AG04450 (cell line): Measurements from ENCODE around the gene CTBP1. TPM values are rescaled to one million over a fixed set of nuclear protein-coding genes. Genes with fewer than 3 reads are reported as not detected.
A peak's percentile ranks its signal among the peaks of the same experiment; 100 is the strongest.

ENCODE experiments used
- CTCF ChIA-PET: fragments of 300-600, 350-600 bp; formaldehyde crosslinking; extraction: SDS; loops from one replicate; lab custom pipeline; 2022; ENCODE audit warnings: antibody characterized with exemption, inconsistent platforms; lab: Charles Lee
- POLR2A ChIA-PET: fragments of 350-600 bp; formaldehyde crosslinking; extraction: SDS; loops from one replicate; lab custom pipeline; 2021; ENCODE audit warnings: antibody characterized with exemption, inconsistent platforms; lab: Yijun Ruan, JAX
- DNase-seq: peaks from one replicate; pipeline ENCODE4 v3.0.0-alpha.2; 2011; ENCODE audit warnings: low read depth, low spot score
- H3K27ac ChIP-seq: one replicate; pipeline ENCODE4 v1.5.1; 2012; ENCODE audit warnings: low read depth, low read length, control low read depth
- H3K27me3 ChIP-seq: one replicate; pipeline ENCODE4 v1.6.0; 2012; ENCODE audit warnings: low read length; ENCODE audit not compliant: control insufficient read depth, insufficient read depth
- H3K4me3 ChIP-seq: 2 replicates; pipeline ENCODE4 v1.5.1; 2011; ENCODE audit warnings: mild to moderate bottlenecking, low read depth, low read length, control low read depth
- H3K9me3 ChIP-seq: 2 replicates; pipeline ENCODE4 v1.5.1; 2012; ENCODE audit warnings: low read length; ENCODE audit not compliant: control insufficient read depth, insufficient read depth
- CTCF ChIP-seq: IDR thresholded peaks from 2 replicates; pipeline ENCODE4 v1.5.1; 2011; ENCODE audit warnings: low read depth, low read length, control low read depth, inconsistent platforms
- polyA plus RNA-seq: library from polyadenylated mRNA; depleted of rRNA; stranded (reverse); fragments of >200 nt; gene quantifications from 2 replicates; pipeline ENCODE4 v1.2.3, GENCODE V29; 2011

CTBP1 gene
- polyA plus RNA-seq, 1 experiment: 72.6 TPM

DNA sequence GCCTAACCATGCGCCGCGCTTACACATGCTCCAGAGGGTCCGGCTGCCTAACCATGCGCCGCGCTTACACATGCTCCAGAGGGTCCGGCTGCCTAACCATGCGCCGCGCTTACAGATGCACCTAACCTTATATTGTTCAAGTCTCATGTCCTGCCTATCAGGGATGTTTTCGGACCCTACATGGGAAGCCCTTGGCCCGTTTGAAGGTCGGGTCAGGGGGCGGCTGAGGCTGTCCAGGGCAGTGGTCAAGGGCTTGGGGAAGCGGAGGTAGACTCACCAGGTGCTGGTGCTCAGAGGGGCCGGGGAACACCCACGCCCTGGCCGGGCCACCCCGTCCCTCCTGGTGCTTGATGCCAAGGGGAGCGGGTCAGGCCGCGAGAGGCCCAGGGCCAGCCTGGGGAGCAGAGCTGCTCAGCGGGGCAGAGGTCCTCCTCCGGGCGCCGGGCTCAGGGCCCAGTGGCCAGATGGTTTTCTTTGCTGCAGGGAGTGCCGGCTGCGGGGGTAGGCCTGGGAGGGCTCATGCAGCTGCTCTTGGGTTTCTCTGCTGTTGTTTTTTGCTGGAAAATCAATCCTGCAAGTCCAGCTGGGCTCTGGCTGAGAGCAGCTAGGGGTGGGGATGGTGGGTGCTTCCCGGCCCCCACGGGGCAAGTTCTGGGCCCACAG is 41.2 kb downstream of the CTBP1 start:
- ChIA-PET POLR2A (interaction anchor here (1.0 to 1.4 kb wide), 4 partner anchors 8 to 41 kb away, joined by 3 to 12 read pairs (median 6); partner anchors contain the start of gene SPON2), CTCF (no interaction called here)
- DNase-seq: peak; percentile 77
- peak overlapping the region; percentile 80 for H3K27ac ChIP-seq
- H3K4me3 ChIP-seq: no peak overlapping the region
- no peak for TF ChIP-seq CTCF
- H3K9me3 ChIP-seq: peaks cover 10% of the 10 kb centered on the region; the same call in 1 of the 2 replicates
- H3K27me3 ChIP-seq: no peaks in the 10 kb centered on the region

DNA sequence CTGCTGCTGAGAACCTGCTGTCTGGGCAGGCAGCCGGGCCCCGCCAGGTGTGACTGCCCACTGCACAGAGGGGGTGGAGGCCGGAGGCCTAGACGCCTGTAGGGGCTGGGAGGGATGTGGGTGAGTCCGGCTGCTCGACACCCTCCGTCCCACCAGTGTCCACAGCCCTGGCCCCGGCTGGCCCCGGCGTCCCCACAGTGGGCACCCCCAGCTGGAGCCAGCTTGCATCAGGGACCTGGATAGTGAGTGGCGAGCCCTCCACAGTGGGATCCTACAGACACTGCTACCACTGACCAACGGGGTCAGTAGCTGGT is 41.8 kb downstream of the CTBP1 start:
- DNase-seq: no peak
- Histone ChIP-seq H3K4me3 (no peak overlapping the region), H3K27me3 (no peaks in the 10 kb centered on the region), H3K9me3 (peaks cover 10% of the 10 kb centered on the region; the same call in 1 of the 2 replicates), H3K27ac (no peak overlapping the region)
- no peak for TF ChIP-seq CTCF
- ChIA-PET CTCF (no interaction called here), POLR2A (interaction anchor here (1.3 kb wide), 1 partner anchor 15 kb away, joined by 8 read pairs; no protein-coding TSS in a partner anchor)

DNA sequence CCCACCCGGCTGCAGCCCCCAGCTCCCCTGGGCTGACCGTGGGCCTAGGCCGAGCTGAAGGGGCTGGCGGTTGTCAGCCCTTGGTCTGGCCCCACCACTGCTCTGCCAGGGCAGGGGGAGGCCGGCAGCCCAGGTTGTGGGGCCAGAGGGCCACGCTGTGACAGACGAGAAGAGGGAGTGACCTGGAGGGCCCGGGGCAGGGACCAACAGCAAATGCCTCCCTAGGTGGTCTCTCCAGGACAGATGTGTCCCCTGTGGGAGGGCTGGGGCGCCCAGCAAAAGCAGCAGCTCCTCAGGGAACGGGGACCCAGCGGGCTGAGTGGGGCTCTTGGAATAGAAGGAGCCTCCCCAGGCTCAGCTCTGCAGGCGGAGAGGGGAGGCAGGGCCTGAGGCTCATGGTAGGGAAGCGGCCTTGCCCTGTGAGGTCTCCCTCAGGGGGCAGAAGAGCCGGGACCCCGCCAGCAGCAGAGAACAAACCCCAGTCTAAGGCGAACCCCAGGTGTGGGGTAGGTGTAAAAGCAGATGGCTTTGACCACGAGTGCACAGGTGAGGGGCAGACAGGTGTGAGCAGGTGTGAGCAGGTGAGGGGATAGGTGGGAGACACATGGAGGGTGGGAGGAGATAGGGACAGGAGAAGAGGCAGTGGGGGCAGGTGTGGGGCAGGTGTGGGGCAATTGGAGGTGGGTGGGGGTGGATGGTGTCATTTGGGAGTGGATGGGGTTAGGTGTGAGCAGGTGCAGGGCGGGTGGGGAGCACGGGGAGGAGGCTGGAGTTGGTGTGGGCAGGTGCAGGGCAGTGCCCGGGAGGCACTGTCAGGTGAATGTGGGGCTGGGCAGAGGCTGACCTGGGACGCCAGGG is 42.4 kb downstream of the CTBP1 start:
- no peak for DNase-seq
- CTCF ChIA-PET: no interaction called here
- H3K4me3 ChIP-seq: no peak overlapping the region
- peaks cover 10% of the 10 kb centered on the region; the same call in 1 of the 2 replicates for H3K9me3 ChIP-seq
- POLR2A ChIA-PET: no interaction called here
- no peak for TF ChIP-seq CTCF
- no peaks in the 10 kb centered on the region for H3K27me3 ChIP-seq
- no peak overlapping the region for H3K27ac ChIP-seq

DNA sequence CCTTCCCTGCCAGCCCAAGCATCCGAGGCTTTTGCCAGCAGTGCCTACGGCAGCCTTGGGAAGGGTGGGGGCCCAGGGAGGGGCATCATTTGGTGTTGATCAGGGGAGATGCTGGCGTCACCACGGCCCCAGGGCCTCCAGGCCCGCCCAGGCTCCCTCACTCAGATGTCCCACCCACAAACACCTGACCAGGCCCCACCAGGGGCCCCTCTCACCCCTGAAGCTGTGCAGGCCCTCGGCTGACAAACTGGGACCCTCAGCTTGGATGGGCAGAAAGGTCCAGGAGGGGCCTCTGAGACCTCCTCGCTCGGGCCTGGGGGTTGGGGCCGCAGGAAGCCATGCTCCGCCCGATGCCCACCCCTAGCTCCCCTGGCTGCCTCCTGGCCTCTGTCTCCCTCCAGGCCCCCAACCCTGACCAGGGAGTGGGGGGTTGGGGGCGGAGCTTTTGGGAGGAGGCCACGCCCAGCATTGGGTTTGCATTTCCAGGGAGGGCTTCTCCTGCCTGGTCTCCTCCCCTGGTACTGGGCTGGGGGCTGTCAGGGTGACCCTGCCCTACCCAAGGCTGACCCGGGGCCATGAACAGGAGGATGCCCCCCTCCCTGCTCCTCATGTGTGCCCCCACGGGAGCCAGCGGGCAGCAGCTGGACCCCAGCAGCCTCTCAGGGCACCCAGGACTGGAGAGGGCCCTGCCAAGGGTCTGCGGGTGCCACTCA is 43.2 kb downstream of the CTBP1 start:
- ChIA-PET POLR2A (no interaction called here), CTCF (no interaction called here)
- no peaks in the 10 kb centered on the region for H3K27me3 ChIP-seq
- DNase-seq: no peak
- H3K27ac ChIP-seq: no peak overlapping the region
- no peak overlapping the region for H3K4me3 ChIP-seq
- no peak for TF ChIP-seq CTCF
- peaks cover 10% of the 10 kb centered on the region; the same call in 1 of the 2 replicates for H3K9me3 ChIP-seq
